ENCODE measurements around the gene PIP4K2A.

DNA sequence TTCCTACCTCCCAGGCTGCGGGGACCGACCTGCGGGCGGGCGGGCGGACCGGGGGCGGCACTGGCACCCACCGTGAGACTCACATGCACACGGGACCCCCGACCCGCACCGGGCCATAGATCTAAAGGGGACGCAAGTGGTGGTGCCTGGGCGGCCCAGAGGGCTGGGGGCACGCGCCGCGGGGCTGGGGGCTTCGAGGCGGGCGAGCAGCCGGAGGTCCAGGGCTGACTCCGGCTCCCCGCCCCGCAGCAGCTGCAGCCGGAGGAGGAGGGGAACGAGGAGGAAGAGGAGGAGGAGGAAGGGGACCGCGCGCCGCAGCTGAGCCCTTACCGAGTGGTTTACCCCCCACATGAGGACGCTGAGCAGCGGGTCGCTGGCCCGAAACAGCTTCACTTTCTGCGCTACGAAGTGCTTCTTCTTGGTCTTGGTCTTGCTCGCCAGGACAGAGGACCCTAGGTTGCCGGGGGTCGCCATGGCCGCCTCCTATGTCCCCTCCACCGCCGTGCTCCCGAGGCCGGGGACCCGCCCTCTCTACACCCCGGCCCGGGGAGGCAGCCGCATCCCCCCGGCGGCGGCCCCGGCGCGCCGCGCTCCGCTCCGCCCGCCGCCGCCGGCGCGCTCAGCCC lies 412 bp downstream of the PIP4K2A start:
- TF ChIP-seq, protein P1, sequence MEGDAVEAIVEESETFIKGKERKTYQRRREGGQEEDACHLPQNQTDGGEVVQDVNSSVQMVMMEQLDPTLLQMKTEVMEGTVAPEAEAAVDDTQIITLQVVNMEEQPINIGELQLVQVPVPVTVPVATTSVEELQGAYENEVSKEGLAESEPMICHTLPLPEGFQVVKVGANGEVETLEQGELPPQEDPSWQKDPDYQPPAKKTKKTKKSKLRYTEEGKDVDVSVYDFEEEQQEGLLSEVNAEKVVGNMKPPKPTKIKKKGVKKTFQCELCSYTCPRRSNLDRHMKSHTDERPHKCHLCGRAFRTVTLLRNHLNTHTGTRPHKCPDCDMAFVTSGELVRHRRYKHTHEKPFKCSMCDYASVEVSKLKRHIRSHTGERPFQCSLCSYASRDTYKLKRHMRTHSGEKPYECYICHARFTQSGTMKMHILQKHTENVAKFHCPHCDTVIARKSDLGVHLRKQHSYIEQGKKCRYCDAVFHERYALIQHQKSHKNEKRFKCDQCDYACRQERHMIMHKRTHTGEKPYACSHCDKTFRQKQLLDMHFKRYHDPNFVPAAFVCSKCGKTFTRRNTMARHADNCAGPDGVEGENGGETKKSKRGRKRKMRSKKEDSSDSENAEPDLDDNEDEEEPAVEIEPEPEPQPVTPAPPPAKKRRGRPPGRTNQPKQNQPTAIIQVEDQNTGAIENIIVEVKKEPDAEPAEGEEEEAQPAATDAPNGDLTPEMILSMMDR (conservative IDR thresholded peaks at IDR 0.05) = no peak
- TF ChIP-seq ZFX (IDR thresholded peaks at IDR 0.05) = no peak
